ENCODE results near the gene DPF3. TPM values are rescaled to one million over a fixed set of nuclear protein-coding genes. Genes with fewer than 3 reads are reported as not detected.

The DPF3 gene
- polyA plus RNA-seq, 1 donor: 4.5 TPM

DNA sequence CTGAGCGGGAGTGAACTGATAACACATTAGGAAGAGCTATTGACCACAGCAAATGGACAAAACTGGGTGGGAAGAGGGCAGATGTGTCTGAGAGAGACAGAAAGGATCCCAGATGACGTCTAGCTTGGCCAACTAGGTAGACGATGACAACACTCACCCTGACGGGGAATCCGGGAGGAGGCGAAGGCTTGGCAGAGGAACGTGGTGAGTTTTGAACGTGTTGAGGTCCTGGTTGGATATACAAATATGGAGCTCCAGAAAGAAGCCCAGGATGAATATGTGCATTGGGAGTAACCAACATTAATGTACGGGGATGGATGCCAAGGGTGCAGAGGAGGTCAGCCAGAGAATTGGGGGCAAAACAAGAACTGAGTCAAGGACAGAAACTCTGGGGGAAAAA is 60.7 kb downstream of the DPF3 start:
- no peak for DNase-seq

- DNase-seq: no peak
These were observed 62.9 kb downstream of the DPF3 start for GRCh38 chr14:72830786-72831594.

GRCh38 chr14:72830356-72830755 is 63.5 kb downstream of the DPF3 start:
- no peak for DNase-seq

DNA sequence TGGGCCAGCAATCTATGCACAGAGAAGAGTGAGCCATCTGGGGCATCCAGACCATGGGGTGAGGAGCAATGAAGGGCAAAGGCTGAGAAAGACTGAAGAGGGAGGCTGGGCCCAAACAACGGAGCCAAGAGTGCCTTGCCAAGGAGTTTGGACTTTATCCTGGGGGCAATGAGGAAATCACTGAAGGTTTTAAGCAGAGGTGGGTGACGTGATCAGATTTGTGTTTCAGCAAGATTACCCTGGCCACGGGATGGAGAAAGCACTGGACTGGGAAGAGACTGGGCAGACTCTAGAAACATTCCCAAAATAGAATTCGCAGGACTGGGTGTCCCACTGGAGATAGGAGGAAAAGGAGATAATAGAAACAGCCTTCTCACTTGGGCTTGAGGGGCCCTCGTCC is 65.3 kb downstream of the DPF3 start:
- no peak for DNase-seq

- DNase-seq: no peak
These were observed 67.9 kb downstream of the DPF3 start for GRCh38 chr14:72826039-72826438.

- DNase-seq: no peak
These were observed 68.4 kb downstream of the DPF3 start for GRCh38 chr14:72825486-72825885.

DNA sequence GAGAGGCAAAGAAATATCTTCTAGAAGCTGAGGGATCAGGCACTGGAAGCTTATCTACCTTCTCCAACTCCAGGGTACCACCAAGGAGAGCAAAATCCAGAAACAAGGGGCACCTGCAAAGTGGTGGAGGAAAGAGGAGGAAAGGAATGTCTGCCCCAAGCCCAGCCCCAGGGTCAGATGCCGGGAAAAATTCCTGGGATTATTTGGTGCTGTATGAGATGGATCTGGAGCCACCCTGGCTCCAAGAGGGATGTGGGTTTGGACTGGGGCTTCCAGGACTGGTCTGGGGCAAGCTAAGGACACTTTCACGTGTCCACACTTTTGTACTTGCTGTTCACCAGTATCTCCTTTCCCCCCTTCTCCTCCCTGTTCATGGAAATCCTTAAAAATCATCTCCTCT is 69.8 kb downstream of the DPF3 start:
- DNase-seq: no peak

DNA sequence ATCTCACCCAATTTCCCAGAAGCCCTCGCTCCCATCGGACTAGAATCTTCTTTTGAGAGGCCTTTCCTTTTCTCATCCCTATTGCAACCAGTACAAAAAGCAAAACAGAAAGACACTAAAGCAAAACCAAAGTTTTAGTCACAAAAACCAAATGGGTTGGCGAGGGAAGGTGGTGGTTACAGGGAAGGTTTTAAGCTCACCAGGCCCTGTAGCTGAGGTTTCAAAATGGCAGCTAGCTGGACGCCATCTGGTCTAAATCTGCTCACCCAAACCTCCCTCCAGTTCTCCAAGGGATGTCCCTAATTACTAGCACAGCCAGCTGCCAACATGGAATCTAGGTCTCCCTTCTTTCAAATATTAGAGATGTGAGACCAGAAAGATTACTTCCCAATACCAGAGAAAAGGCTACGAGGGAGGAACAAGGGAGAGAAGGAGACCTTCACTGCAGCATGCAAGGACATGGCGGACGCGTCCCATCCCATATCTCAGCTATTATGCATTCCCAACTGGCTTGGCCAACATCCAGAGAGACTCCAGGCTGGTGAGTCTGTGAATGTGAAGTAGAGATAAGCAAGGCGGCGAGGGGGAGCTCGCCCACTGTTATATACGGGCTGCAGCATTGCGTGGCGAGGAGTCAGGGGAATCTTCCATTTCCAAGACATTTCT is 70.8 kb downstream of the DPF3 start:
- DNase-seq: no peak

DNA sequence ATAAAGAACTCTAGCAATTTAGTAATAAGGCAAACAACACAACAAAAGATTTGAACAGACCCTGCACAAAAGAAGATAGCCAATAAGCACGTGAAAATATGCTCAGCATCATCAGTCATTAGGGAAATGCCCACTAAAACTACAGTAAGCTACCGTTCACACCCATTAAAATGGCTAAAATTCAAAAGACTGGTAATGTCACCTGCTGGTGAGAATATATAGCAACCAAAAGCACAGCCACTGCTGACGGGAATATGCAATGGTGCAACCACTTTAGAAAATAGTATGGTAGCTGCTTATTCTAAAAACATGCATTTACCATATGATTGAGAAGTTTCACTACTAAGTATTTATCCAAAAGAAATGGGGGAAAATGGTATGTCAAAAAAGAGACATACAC is 74.9 kb downstream of the DPF3 start:
- no peak for DNase-seq

GRCh38 chr14:72816287-72816686 is 77.6 kb downstream of the DPF3 start:
- DNase-seq: no peak

- no peak for DNase-seq
These were observed 78.5 kb downstream of the DPF3 start for GRCh38 chr14:72815430-72815829.

DNA sequence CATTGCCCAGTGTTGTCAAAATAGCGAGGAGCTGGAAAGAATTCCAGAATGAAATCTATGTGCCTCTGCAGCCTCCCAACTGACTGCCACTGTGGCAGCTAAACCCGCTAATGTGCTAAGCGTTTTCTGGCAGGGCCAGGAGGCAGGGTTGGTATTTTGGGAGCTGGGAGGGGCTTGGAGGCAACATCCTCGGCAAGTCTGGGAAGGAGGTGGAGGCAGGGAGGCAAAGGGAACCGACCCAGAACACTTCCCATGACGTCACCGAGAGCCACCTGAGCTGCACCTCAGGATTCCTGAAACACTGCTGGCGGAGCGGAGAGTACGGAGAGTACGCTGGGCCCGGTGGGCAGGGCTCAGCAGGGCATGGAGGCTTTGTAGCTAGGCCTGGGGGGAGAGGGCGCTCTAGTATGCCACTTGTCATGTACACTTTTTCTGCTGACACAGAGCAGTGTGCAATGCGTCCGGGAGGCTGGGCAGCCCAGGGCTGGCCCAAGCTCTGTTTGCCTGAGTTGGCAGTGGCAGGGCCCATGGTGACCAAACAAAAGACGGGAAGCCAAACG is 81.5 kb downstream of the DPF3 start:
- DNase-seq: no peak

DNA sequence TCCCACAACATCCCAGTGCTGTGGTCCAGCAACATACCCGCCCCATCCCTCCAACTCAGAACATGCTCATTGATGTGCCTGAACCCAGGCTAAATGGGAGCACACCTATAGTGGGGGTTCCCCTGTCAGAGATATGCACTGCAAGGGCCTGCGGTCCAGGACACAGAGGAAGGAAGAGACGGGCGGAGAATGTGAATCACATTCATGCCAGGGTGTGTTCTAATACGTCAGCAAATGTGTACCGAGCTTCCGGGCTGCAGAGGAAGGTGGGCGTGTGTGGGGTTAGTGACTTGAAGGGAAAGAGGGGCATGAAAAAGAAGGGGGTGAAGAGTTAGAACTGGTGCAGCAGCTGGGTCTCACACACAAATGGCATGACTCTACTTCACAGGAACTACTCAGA is 83.7 kb downstream of the DPF3 start:
- DNase-seq: no peak

- DNase-seq: no peak
These were observed 84.8 kb downstream of the DPF3 start for GRCh38 chr14:72809063-72809462.

DNA sequence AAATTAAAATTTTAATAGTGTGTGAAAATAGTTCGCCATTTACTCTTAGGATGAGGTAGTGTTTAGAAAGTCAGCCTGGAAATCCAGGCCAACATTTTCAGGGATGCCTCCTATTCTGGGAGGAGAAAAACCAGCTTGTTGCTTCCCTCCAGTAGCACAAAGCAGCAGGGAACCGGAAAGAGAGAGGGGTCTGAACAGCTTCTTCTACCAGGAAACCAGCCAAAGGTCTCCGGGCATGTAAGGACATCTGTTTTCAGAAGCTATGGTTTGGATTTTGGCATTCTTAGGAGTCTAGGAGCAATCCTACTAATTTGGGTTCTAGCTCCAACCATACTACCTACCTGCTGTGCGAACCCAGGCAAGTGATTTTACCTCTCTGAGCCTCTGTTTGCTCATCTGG is 85.3 kb downstream of the DPF3 start:
- DNase-seq: no peak

DNA sequence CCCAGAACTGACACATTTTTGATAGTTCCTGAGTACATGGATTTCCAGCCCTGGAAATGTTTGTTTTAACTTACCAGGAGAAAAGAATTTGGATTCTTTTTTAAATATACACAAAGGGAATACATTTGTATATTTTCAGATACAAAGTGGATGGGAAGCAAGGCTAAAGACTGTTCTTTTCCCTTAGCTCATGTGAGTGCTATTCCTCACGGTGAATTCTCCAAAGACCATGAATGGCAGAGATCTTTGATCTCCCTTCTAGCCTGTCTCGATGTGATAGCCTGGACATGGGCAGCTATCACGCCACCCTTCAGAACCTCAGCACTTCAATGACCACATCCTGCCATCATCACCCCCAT is 91.3 kb downstream of the DPF3 start:
- DNase-seq: no peak

- DNase-seq: no peak
These were observed 91.9 kb downstream of the DPF3 start for GRCh38 chr14:72801836-72802587.

- DNase-seq: no peak
These were observed 92.5 kb downstream of the DPF3 start for GRCh38 chr14:72801381-72801812.

GRCh38 chr14:72800848-72801370 is 93.0 kb downstream of the DPF3 start:
- DNase-seq: no peak

- no peak for DNase-seq
These were observed 93.6 kb downstream of the DPF3 start for GRCh38 chr14:72800296-72800695.

DNA sequence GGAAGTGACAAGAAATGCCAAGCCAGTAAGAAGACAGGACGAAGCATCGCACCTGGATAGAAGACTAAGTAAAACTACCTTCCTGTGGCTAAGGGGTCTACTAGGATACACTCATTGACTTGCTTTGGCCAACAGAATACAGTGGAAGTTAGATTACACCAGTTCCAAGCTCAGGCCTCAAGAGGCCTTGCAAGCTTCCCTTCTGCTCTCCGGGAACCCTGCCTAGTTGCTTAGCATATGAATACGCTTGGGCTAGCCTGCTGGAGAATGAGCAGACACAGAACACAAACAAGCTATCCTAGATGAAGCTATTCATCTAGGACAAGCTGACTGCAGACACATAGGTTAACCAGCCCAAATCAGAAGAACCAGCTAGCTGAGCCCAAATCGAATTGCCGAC is 97.0 kb downstream of the DPF3 start:
- no peak for DNase-seq

DNA sequence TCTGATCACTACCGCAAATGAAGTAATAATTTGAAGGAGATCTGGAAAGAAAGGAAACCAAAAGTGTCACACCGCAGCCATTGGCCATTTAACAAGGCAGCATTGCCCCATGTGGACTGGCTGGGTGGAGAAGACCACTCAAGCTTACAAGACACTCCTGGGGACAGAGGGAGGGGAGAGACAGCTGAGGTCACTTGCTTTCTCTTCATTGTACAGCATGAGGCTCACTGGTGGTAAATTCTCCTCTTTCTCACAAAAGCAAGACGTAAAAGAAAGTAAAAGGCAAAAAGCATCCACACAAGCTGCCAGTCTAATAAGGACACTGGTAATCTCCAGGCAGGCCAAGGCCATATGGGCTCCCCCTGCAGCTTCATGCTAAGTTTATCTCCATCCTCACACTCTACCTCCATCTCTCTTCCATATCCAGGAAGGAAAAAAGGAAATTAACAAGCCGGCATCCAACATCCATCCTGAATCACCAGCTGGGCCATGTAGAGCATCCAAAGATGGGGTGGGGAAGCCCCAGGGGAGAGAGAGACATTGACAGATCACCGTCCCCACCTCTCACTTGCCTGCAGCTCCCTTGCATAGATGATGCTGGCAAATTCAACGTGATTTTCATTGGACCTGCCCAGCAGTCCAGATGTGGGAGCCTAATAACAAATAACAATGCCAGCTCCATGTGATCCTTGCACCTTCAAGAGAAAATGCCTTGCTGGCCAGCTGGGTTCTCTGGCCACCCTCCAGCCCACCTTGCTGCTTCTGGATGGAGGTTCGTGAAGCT is 100.6 kb downstream of the DPF3 start:
- no peak for DNase-seq
